ENCODE data around the gene CCSER1. TPM values are rescaled to one million over a fixed set of nuclear protein-coding genes. Genes with fewer than 3 reads are reported as not detected.

Gene CCSER1
- total RNA-seq, result 0.43 TPM in 1 of 2 replicates, not detected in the other

- no peak for DNase-seq (ENCODE audit: low read depth)
- TF ChIP-seq CTCF (IDR thresholded peaks at IDR 0.05; ENCODE audit: insufficient read depth, low read depth, low read length), result no peak
- no peak within 1 kb of the TSS for H3K4me3 ChIP-seq (ENCODE audit: low read depth, low read length)
These were observed at the start of gene CCSER1 for GRCh38 chr4:90127223-90127705. Gene CCSER1 (plus strand): TSS chr4:90127394.

GRCh38 chr4:90078440-90078839 is 48.8 kb upstream of the CCSER1 start:
- DNase-seq (ENCODE audit: low read depth), result no peak
- H3K4me3 ChIP-seq (ENCODE audit: low read depth, low read length), result no peak overlapping the region
- no peak for TF ChIP-seq CTCF (IDR thresholded peaks at IDR 0.05; ENCODE audit: insufficient read depth, low read depth, low read length)

GRCh38 chr4:90080116-90080515 is 47.1 kb upstream of the CCSER1 start:
- no peak for TF ChIP-seq CTCF (IDR thresholded peaks at IDR 0.05; ENCODE audit: insufficient read depth, low read depth, low read length)
- no peak for DNase-seq (ENCODE audit: low read depth)
- H3K4me3 ChIP-seq (ENCODE audit: low read depth, low read length), result no peak overlapping the region

GRCh38 chr4:90081432-90082144 is 45.6 kb upstream of the CCSER1 start:
- no peak for TF ChIP-seq CTCF (IDR thresholded peaks at IDR 0.05; ENCODE audit: insufficient read depth, low read depth, low read length)
- no peak for DNase-seq (ENCODE audit: low read depth)
- H3K4me3 ChIP-seq (ENCODE audit: low read depth, low read length), result no peak overlapping the region

GRCh38 chr4:90082449-90082848 is 44.7 kb upstream of the CCSER1 start:
- TF ChIP-seq CTCF (IDR thresholded peaks at IDR 0.05; ENCODE audit: insufficient read depth, low read depth, low read length), result no peak
- DNase-seq (ENCODE audit: low read depth), result no peak
- H3K4me3 ChIP-seq (ENCODE audit: low read depth, low read length), result no peak overlapping the region

- TF ChIP-seq CTCF (IDR thresholded peaks at IDR 0.05; ENCODE audit: insufficient read depth, low read depth, low read length), result no peak
- H3K4me3 ChIP-seq (ENCODE audit: low read depth, low read length), result no peak overlapping the region
- no peak for DNase-seq (ENCODE audit: low read depth)
These were observed 42.8 kb upstream of the CCSER1 start for GRCh38 chr4:90084277-90084966.

Measured in fibroblast of villous mesenchyme (primary cell).